Stimulated activated CD8-positive, alpha-beta memory T cell treated with anti-CD3 and anti-CD28 coated beads, Interleukin-4, amount 100 ng/mL, for 1 hour (primary cell): ENCODE results near the gene SPEF2.

ENCODE experiments used
- DNase-seq, 2 donors: peaks; one replicate each; pipeline ENCODE4 v3.0.0-alpha.2; 2020; ENCODE audit warnings: low read depth in 2 of 2, low spot score in 1 of 2

The SPEF2 gene

DNA sequence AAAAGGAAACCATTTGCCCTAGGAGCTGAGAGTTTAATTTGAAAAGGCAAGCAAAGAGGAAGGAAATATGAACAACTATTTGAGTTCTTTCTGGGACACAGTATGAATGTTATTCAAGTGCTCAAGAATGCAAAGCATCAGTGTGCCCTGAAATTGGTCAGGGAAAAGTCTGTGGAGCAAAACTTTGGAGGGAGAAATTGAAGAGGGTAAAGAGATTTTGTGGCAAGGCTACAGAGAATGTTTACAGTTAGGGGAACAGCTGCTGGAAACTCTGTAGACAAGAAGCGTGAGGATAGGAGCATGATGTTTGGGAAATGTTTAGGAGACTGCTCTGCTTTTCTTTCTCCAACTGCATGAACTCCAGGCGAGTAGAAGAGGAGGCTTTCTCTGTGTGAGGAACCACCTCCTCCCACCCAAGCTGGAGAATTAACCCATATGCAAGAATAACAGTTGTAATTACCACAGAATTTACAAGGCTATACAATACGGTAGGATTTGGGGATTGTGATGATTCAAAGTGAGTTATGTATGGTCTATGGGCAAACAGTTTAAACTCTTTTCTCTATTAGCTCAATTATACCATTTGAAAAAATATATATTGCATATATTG is 163.6 kb downstream of the SPEF2 start:
- DNase-seq = no peak

DNA sequence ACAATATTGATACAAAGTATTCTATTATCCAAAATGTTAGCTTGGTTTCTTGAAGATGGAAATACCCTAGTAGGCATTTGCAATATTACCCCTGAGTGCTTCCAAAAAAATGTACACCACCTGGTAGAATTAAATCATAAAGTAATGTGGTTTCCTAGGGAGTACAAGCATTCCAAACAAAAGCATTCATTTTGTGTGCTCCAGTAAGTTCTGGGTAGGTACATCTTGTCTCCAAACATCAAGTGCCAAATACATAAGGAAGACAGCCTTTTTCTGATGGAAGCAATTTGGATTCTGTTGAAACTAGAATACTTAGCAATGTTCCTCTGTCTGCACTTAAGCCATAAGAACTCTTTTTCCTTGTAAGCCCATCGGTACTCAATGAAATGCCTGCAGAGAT is 165.9 kb downstream of the SPEF2 start:
- no peak for DNase-seq

GRCh38 chr5:35785601-35786085 is 168.0 kb downstream of the SPEF2 start:
- DNase-seq = no peak

DNA sequence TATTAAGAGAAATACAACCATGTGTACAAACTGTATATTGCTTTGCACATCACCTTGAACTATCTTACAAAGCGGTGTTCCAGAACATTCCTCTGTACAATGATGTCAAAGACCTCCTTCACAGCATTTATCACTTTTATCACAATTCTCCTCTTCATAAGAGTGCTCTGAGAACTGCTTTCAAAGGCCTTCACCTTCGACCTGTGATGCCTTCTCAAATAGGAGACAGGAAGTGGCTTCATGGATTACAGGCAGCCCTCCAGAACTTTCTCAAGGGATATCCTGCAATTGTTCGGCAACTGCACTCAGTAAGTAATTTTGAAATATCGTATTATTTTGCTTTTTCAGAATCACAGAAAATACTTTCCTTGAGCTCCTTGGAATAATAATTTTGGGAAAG is 171.1 kb downstream of the SPEF2 start:
- no peak for DNase-seq

DNA sequence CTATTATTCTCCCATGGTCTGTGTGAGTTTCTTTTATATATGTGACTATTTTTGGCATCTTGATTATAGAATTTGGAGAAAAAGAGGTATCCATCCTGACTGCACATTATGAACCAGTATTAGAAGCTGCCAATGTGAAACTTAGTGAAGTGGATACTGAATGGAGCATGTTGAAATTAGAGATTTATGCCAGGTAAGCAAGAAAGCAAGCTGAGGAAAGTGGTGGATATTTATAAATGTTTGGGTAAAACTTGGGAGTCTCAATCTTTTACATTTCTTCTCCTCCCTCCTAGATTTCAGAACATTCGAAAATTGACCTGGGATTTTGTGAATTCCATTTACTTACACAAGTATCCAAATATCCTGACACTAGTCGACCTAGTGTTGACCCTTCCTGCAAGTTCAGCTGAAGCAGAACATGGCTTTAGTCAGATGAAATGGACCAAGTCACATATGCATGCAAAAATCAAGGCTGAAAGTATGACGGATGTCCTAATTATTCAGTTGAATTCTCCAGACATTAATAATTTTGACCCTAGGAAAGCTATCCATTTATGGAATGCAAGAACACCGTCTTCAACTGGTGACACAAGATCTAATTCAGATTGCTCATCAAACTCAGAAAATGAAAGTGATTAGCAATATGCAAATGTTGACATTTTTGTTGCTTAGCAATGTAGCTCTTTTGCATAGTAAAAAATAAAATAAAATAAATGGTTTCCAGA is 172.2 kb downstream of the SPEF2 start:
- DNase-seq = no peak

- no peak for DNase-seq
These were observed 172.8 kb downstream of the SPEF2 start for GRCh38 chr5:35790457-35790822.

DNA sequence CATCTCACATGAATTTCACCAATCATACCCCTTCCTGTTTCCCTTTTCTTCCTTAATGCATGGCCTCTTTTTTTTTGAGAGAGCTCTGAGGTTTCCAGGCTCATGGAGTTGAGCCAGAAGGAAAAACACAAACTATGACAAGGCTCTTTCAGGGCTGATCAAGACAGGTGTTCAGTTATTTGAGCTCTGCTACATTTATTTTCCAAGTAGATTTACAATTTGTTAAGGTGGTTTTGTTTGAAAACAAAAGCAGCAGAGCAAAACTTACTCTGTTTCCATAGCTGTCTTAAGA is 176.6 kb downstream of the SPEF2 start:
- no peak for DNase-seq

GRCh38 chr5:35794684-35795375 is 177.2 kb downstream of the SPEF2 start:
- DNase-seq = no peak

DNA sequence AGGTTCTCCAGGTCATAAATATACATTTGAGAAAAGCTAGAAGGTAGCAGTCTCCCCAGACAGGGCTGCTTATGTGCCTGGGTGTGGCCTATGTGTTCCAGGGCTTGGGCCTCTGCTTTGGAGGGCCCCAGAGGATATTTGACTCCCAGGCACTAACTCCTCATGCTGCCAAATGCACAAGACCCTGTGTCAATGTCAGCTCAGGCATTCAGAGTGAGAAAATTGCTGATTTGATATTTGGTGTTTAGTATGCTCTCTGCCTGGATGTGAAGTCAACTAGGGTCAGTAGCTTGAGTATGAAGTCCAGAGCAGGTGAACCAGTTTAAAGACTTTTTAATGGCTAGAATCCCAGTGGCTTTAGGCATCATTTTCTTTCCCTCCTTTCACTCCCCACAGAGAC is 181.5 kb downstream of the SPEF2 start:
- DNase-seq = no peak

- no peak for DNase-seq
These were observed 182.1 kb downstream of the SPEF2 start for GRCh38 chr5:35799753-35800152.

- DNase-seq = no peak
These were observed 185.6 kb downstream of the SPEF2 start for GRCh38 chr5:35803191-35803651.

DNA sequence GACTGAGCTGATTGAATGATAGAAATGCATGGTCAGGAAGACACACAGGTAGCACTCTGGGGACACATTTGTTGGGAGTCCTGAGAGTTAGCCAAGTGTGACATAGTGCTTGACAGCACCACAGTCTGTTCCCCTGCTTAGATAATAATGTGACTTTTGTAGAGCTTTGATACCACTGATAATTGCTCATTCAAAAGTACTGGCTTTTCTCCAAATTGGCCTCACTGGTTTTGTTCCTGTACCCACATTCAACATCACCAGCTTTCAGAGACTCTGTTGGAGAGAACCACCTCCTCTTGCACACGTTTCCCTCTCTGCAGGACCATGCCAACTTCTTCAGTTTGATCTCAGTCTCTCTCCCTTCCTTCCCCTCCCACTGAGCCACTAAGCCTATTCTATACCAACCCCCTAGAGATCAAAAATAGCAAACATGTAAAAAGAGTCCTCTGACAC is 186.6 kb downstream of the SPEF2 start:
- DNase-seq = no peak

GRCh38 chr5:35804841-35805240 is 187.2 kb downstream of the SPEF2 start:
- no peak for DNase-seq

DNA sequence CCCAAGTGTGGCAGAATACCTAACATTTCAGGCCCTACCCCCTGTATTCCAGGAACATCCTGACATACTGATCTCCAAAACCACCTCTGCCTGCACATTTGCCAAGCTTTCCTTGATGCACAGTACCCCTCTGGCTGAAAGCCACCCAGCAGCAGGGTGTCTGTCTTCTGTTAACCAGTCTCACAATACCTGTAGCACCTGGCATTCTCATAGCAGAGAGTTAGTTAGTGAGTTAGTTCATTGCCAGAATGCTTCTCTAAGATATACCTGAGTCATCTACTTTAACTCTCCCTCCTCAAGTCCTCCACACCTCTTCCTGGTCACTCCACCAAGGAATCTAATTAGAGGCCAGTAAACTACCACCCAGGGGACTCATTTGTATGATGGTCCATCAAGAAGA is 192.9 kb downstream of the SPEF2 start:
- no peak for DNase-seq

DNA sequence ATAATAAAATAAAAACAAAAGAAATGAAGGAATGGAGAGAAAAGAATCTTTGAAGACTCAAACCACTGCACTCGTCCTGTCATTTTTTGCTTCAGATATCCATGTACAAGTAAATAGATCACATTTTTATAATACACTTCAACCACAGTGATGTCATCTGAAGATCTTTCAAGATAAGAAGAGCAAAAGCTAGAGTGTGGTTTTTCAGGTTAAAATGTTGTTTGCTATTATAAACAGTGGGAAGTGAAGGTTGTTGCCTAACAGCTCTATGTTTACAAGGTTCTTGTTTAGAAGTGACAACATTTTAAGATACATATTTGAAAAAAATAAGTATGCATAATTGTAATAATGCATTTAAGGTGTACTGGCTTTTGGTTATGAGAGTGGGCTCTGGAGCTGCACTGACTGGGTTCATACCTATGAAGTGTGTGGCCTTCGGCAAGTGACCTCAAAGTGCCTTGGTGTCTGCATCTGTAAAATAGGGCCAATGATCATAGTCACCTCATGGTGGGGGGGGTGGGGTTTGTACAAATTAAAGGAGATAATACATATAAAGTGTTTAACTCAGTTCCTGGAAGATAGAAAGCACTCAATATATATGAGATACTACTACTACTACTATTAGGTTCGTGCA is 193.6 kb downstream of the SPEF2 start:
- no peak for DNase-seq

DNA sequence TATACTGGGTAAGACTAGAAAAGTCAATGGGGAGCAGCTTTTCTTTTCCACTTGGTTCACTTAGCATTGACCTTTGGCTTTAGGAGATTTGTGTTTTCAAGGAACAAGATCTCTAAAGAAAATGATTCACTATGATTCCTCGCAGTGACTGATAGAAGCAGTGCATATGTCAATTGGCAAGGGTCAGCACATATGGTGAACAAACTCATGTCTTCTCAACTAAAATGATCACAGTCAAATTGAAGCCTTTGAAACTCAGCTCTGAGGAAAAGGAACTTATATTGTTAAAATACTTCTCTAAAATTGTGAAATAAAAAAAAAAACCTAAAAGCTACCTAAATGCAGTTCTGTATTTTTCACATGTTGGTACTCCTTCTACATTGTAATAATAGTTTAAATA is 195.9 kb downstream of the SPEF2 start:
- no peak for DNase-seq

GRCh38 chr5:35815089-35815936 is 197.7 kb downstream of the SPEF2 start:
- DNase-seq = no peak

GRCh38 chr5:35816881-35817521 is 199.3 kb downstream of the SPEF2 start:
- no peak for DNase-seq

DNA sequence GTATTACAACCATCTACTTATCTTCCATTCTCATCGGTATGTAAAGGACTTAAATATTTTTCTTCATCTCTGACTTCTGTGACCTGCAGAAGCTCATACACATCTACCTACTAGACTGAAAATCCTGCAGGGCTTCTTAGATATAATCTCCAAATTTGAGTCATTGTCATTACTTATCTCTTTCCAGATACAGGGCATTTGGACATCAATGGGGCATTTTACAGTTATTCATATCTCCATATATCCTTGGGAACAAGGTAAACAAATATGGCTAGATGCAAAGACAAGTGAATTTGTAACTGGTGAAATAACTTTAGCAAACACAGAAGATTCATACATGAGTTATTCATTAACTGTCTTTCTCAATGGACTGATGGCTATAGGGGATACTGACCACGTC is 201.4 kb downstream of the SPEF2 start:
- no peak for DNase-seq

DNA sequence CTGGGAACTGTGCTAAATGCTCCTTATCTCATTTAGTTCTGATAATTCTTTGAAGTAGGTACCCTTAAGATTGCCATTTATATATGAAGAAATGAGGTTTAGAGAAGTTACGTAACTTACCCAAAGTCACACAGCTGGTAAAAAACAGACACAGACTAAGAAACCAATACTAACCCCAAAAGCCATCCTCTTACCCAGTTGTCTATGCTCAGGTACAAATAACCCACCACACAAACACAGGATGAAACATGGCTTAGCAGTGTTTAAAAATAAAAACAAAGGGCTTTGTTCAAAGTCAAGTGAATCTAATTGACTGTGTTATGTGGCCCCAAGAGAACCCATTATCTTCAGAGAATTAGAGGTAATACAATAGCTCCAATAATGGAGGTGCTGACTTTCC is 202.0 kb downstream of the SPEF2 start:
- DNase-seq = no peak

GRCh38 chr5:35820735-35821134 is 203.1 kb downstream of the SPEF2 start:
- DNase-seq = no peak
